COLO829 (cell line): ENCODE data around the gene TARM1.

Source experiments
- DNase-seq: peaks from one replicate; pipeline ENCODE4 v3.0.0; 2012; ENCODE audit warnings: low spot score

Gene TARM1

DNA sequence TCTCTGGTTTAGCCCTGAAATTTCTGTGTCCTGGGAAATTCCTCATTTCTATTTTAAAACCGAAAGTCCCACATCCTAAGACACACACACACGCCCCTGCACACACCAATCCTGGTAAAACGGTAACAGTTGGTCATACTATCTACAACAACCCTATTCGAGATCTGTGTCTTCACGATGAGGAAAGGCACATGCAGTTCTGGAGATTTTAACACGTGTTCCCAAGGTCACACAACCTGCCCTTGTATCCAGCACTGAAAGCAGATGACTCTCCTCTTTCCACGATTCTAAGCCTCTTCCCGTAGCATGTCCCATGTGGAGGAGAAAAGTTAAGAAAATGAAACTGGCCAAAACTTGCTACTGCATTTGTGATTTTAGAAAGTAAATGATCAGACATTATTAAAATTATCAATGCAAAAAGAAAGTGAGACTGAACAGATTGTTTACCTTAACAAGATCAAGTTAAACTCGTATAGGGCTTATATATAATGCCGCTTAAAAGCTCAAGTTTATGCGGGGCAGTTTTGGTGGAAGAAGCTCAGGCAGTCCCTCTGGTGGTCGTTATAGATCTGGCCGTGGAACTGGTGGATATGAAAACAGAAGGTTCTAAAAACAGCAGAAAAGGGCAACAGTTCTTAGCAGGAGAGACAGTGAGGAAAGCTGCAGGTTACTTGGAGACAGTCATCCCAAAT lies 50.1 kb downstream of the TARM1 start:
- peak; percentile 16 for DNase-seq

- peak; percentile 70 for DNase-seq
Measured at GRCh38 chr19:54029930-54030490, 51.2 kb downstream of the TARM1 start.

DNA sequence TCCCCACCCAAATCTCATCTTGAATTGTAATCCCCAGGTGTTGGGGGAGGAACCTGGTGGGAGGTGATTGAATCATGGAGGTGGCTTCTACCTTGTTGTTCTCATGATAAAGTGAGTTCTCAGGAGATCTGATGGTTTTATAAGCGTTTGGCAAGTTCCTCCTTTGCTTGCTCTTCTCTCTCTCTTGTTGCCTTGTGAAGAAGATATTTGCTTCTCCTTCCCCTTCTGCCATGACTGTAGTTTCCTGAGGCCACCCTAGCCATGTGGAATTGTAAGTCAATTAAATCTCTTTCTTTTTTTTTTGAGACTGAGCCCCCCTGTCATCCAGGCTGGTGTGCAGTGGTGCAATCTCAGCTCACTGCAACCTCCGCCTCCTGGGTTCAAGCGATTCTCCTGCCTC lies 51.9 kb downstream of the TARM1 start:
- no peak for DNase-seq

- DNase-seq: no peak
Measured at GRCh38 chr19:54026656-54027055, 54.5 kb downstream of the TARM1 start.

DNA sequence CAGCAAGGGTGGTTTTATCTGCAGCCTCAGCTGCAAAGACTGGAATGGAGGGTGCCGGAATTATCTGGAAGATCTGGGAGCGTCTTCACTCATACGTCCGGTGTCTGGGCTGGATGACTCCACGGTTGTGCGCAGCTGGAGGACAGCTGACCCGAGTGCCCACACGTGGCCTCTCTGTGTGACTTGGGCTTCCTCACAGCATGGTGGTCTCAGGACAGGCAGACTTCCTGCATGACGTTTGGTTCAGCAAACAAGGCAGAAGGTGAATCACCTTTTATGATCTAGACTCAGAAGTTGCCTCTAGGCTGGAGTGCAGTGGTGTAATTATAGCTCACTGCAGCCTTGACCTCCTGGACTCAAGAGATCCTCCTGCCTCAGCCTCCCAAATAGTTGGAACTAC lies 56.5 kb downstream of the TARM1 start:
- DNase-seq: no peak

DNA sequence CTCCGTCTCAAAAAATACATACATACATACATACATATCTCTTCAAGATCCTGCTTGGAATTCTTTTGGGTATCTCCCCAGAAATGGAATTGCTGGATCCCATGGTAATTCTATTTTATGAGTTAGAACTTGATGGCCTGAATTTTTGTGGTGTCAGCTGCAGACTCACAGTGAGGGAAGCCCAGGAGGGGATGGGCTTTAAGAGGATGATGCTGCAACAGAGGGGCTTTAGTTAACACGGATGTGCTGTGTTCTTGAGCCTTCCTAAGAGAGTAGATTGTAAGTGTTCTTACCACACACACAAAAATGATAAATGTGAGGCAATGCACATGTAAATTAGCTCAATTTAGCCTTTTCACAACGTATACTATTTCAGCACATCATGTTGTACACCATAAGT lies 58.0 kb downstream of the TARM1 start:
- no peak for DNase-seq

DNA sequence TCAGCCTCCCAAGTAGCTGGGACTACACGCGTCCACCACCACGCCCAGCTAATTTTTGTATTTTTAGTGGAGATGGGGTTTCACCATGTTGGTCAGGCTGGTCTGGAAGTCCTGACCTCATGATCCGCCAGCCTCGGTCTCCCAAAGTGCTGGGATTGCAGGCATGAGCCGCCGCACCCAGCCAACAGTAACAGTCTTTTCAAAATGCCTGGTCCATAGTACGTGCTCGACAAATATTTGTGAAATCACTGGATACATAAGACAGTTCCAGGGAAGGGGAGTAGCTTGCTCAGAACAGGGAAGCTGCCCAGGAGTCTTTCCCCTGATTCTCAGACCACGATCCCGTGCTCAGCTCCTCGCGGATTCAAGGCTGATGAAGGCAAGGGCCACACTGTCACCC lies 59.2 kb downstream of the TARM1 start:
- DNase-seq: no peak

DNA sequence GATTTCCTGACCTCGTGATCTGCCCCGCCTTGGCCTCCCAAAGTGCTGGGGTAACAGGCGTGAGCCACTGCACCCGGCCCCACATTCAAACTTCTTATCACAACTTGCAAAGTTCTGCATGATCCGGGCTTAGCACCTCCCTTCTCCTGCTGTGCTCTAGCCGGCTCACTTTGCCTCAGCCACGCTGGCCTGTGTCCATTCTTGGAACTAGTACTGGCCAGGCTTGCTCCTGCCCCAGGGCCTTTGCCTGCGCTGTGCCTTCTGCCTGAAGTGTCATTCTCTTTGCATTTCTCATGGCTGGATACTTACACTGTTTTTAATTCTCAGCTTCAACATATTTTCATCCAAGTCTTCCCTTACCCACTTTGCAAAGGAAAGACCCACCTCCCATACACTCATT lies 59.8 kb downstream of the TARM1 start:
- DNase-seq: no peak
